HFF-Myc (cell line): ENCODE results near the gene TRMT61A.
A peak's percentile ranks its signal among the peaks of the same experiment; 100 is the strongest.

Source experiments
- DNase-seq: peaks from one replicate; pipeline ENCODE4 v3.0.0-alpha.2; 2011; ENCODE audit warnings: low read depth; ENCODE audit errors: extremely low read depth
- H3K4me3 ChIP-seq: replicated peaks from 2 replicates; pipeline ENCODE4 v1.5.1; 2011; ENCODE audit warnings: low read depth, mild to moderate bottlenecking, control low read depth, low read length
- CTCF ChIP-seq: IDR thresholded peaks from 2 replicates; pipeline ENCODE4 v1.5.1; 2012; ENCODE audit warnings: mild to moderate bottlenecking, low read depth, low read length, control low read depth; ENCODE audit errors: missing control alignments

The TRMT61A gene

GRCh38 chr14:103519837-103520212 is 9.2 kb upstream of the TRMT61A start:
- TF ChIP-seq CTCF: no peak
- H3K4me3 ChIP-seq: no peak overlapping the region
- DNase-seq: no peak

GRCh38 chr14:103520269-103520656 is 8.7 kb upstream of the TRMT61A start:
- no peak overlapping the region for H3K4me3 ChIP-seq
- TF ChIP-seq CTCF: no peak
- no peak for DNase-seq

GRCh38 chr14:103520657-103521437 is 8.1 kb upstream of the TRMT61A start:
- H3K4me3 ChIP-seq: peak overlapping the region; percentile 42
- TF ChIP-seq CTCF: peak; percentile 45
- no peak for DNase-seq

GRCh38 chr14:103521438-103521950 is 7.5 kb upstream of the TRMT61A start:
- DNase-seq: no peak
- peak overlapping the region; percentile 42 for H3K4me3 ChIP-seq
- no peak for TF ChIP-seq CTCF

GRCh38 chr14:103521951-103522563 is 6.9 kb upstream of the TRMT61A start:
- H3K4me3 ChIP-seq: peak overlapping the region; percentile 42
- DNase-seq: no peak

More at GRCh38 chr14:103521951-103522563, 6.9 kb upstream of the TRMT61A start:
- no peak for TF ChIP-seq CTCF
